22Rv1 (cell line): ENCODE results near the gene SEMA5A.

Source experiments
- H3K27ac ChIP-seq: fragments of 450-650 bp; 2 replicates; pipeline ENCODE4 v1.5.1; 2017
- CTCF ChIP-seq: fragments of 450-650 bp; IDR thresholded peaks from 2 replicates; pipeline ENCODE4 v1.5.1; 2017; ENCODE audit warnings: mild to moderate bottlenecking
- ZFX ChIP-seq: fragments of 450-650 bp; IDR thresholded peaks from 2 replicates; pipeline ENCODE4 v1.6.1; 2017; ENCODE audit warnings: antibody characterized with exemption, borderline replicate concordance

Gene SEMA5A

GRCh38 chr5:9558319-9558965, 12.6 kb upstream of the SEMA5A start:
- H3K27ac ChIP-seq = no peak overlapping the region
- no peak for TF ChIP-seq CTCF
- no peak for TF ChIP-seq ZFX

- H3K27ac ChIP-seq = no peak overlapping the region
- TF ChIP-seq ZFX = no peak
These were observed 11.8 kb upstream of the SEMA5A start for GRCh38 chr5:9557696-9558095.

- no peak overlapping the region for H3K27ac ChIP-seq
- TF ChIP-seq CTCF = no peak
- no peak for TF ChIP-seq ZFX
These were observed 10.1 kb upstream of the SEMA5A start for GRCh38 chr5:9555961-9556360.

GRCh38 chr5:9554122-9554521, 8.2 kb upstream of the SEMA5A start:
- TF ChIP-seq CTCF (no peak), ZFX (no peak)
- H3K27ac ChIP-seq = no peak overlapping the region

- no peak overlapping the region for H3K27ac ChIP-seq
- no peak for TF ChIP-seq ZFX
- no peak for TF ChIP-seq CTCF
These were observed 7.7 kb upstream of the SEMA5A start for GRCh38 chr5:9553561-9553960.

GRCh38 chr5:9551567-9552537, 6.0 kb upstream of the SEMA5A start:
- no peak overlapping the region for H3K27ac ChIP-seq
- no peak for TF ChIP-seq ZFX
- TF ChIP-seq CTCF = no peak

- TF ChIP-seq CTCF (no peak), ZFX (no peak)
- no peak overlapping the region for H3K27ac ChIP-seq
These were observed 4.1 kb upstream of the SEMA5A start for GRCh38 chr5:9549941-9550340.
